K562 (cell line): ENCODE results near the gene LEUTX. TPM values are rescaled to one million over a fixed set of nuclear protein-coding genes. Genes with fewer than 3 reads are reported as not detected.

Source experiments
- ATAC-seq: fragments of 200-7000 bp; cut with Tn5 transposase; 3 replicates; pipeline ENCODE4 v1.9.1; 2020; ENCODE audit warnings: moderate library complexity
- BruUV-seq: library from RNA; stranded (reverse); fragments of 400-500 nt; replicated peaks from 2 replicates; lab custom pipeline; 2021; lab: Mats Ljungman, UMichigan
- CTCF ChIA-PET: fragments of 300-600 bp; formaldehyde crosslinking; extraction: SDS; loops from one replicate; lab custom pipeline; 2021; ENCODE audit warnings: low intra/inter-chr PET ratio; lab: Yijun Ruan, JAX
- POLR2A ChIA-PET: fragments of 300-600, 350-650 bp; sonication (Branson Sonifier 250); formaldehyde crosslinking; extraction: SDS; loops from one replicate; lab custom pipeline; 2021; ENCODE audit warnings: antibody characterized with exemption, inconsistent platforms; lab: Yijun Ruan, JAX
- DNase-seq, 4 experiments: peaks; one replicate each; pipeline versions ENCODE4 v3.0.0 to v3.0.0-alpha.2; 2011 to 2018; ENCODE audit warnings: low spot score in 3 of 4, mixed read lengths in 3 of 4; ENCODE audit errors: extremely low read depth in 1 of 4
- FAIRE-seq: peaks from 2 replicates; lab custom pipeline; 2011; peaks lifted over from hg19 to GRCh38; lab: Jason Lieb, UNC
- H2AFZ ChIP-seq: 2 replicates; pipeline ENCODE4 v1.6.0; 2011; ENCODE audit warnings: low read depth, low read length, control low read depth, inconsistent platforms
- H3K27ac ChIP-seq: fragments of 200-600 bp; 3 replicates; pipeline ENCODE4 v1.8.0; 2011; ENCODE audit warnings: low read depth, mild to moderate bottlenecking, control low read depth, inconsistent platforms, low read length, moderate library complexity, mixed read lengths; ENCODE audit errors: extremely low read depth
- H3K27me3 ChIP-seq, 2 experiments: fragments of 300-600 bp in 1 of 2; 2 replicates in 1 of 2; 3 replicates in 1 of 2; pipeline versions ENCODE4 v1.6.0 to v1.8.0; 2011; ENCODE audit warnings: inconsistent platforms in 2 of 2, low read length in 2 of 2, mild to moderate bottlenecking in 1 of 2, mixed read lengths in 1 of 2, moderate library complexity in 1 of 2; ENCODE audit not compliant: control insufficient read depth in 2 of 2, insufficient read depth in 2 of 2
- H3K36me3 ChIP-seq: fragments of 300-600 bp; 3 replicates; pipeline ENCODE4 v1.8.0; 2011; ENCODE audit warnings: mild to moderate bottlenecking, low read length, inconsistent platforms; ENCODE audit not compliant: control insufficient read depth, insufficient read depth
- H3K4me1 ChIP-seq, 2 experiments: fragments of 200-600 bp in 1 of 2; replicated peaks in 1 of 2; 2 replicates in 1 of 2; 3 replicates in 1 of 2; pipeline versions ENCODE4 v1.5.1 to v1.8.0; 2011; ENCODE audit warnings: inconsistent platforms in 2 of 2, low read length in 2 of 2, mild to moderate bottlenecking in 1 of 2, mixed read lengths in 1 of 2, moderate library complexity in 1 of 2; ENCODE audit not compliant: control insufficient read depth in 2 of 2, insufficient read depth in 2 of 2
- H3K4me2 ChIP-seq: 2 replicates; pipeline ENCODE4 v1.6.1; 2011; ENCODE audit warnings: low read length, control low read depth, inconsistent platforms, mixed read lengths; ENCODE audit not compliant: insufficient read depth
- H3K4me3 ChIP-seq: fragments of 200-600 bp; sonication (generic), shearing (Covaris generic); 2 replicates; pipeline ENCODE4 v1.5.1; 2016; ENCODE audit warnings: control low read depth, inconsistent platforms
- H3K79me2 ChIP-seq: fragments of 200-600 bp; 3 replicates; pipeline ENCODE4 v1.8.0; 2011; ENCODE audit warnings: low read length, inconsistent platforms; ENCODE audit not compliant: control insufficient read depth, insufficient read depth
- H3K9ac ChIP-seq, 2 experiments: 2 replicates each; pipeline versions ENCODE4 v1.6.0 to v1.6.1; 2011; ENCODE audit warnings: low read depth in 2 of 2, low read length in 2 of 2, control low read depth in 1 of 2, inconsistent platforms in 1 of 2, mild to moderate bottlenecking in 1 of 2, mixed read lengths in 1 of 2; ENCODE audit not compliant: insufficient read depth in 1 of 2
- H3K9me1 ChIP-seq: one replicate; pipeline ENCODE4 v1.6.0; 2011; ENCODE audit warnings: inconsistent platforms, mild to moderate bottlenecking, low read length, moderate library complexity; ENCODE audit not compliant: control insufficient read depth, insufficient read depth
- H3K9me3 ChIP-seq: replicated peaks from 2 replicates; pipeline ENCODE4 v1.5.1; 2011; ENCODE audit warnings: low read depth, low read length, inconsistent platforms; ENCODE audit not compliant: control insufficient read depth, insufficient read depth
- H4K20me1 ChIP-seq: replicated peaks from 2 replicates; pipeline ENCODE4 v1.6.1; 2011; ENCODE audit warnings: low read length, inconsistent platforms, mixed read lengths; ENCODE audit not compliant: control insufficient read depth, insufficient read depth
- GMEB1 ChIP-seq: fragments of 250-450 bp; sonication (Bioruptor Pico); IDR thresholded peaks from 2 replicates; pipeline ENCODE4 v1.4.0; 2020; ENCODE audit warnings: mild to moderate bottlenecking
- MBD2 ChIP-seq: sonication (generic); IDR thresholded peaks from 2 replicates; pipeline ENCODE4 v1.6.1; 2016; ENCODE audit warnings: low read depth, borderline replicate concordance
- MEF2D ChIP-seq: conservative IDR thresholded peaks from 2 replicates; pipeline ENCODE4 v1.6.1; 2016; ENCODE audit warnings: low read depth, missing genetic modification characterization, missing compliant biosample characterization
- MEIS2 ChIP-seq: fragments of 450-650 bp; IDR thresholded peaks from 2 replicates; pipeline ENCODE4 v1.6.1; 2014; ENCODE audit warnings: mild to moderate bottlenecking; ENCODE audit not compliant: partially characterized antibody
- NRF1 ChIP-seq, 2 experiments: fragments of 450-650 bp; IDR thresholded peaks in 1 of 2; conservative IDR thresholded peaks in 1 of 2; 2 replicates each; pipeline ENCODE4 v1.6.1; 2014; ENCODE audit warnings: mild to moderate bottlenecking in 2 of 2
- POU5F1 ChIP-seq: fragments of 150-350 bp; IDR thresholded peaks from 2 replicates; pipeline ENCODE4 v1.6.1; 2014; ENCODE audit warnings: borderline replicate concordance, low read length, low read depth, mild to moderate bottlenecking; ENCODE audit not compliant: partially characterized antibody
- ZMIZ1 ChIP-seq, 2 experiments: fragments of 150-350 bp in 1 of 2; IDR thresholded peaks; 2 replicates each; pipeline ENCODE4 v1.6.1; 2012 to 2016; ENCODE audit warnings: low read depth in 2 of 2, low read length in 2 of 2, mild to moderate bottlenecking in 1 of 2, moderate library complexity in 1 of 2
- ZNF24 ChIP-seq: fragments of 450-650 bp; IDR thresholded peaks from 2 replicates; pipeline ENCODE4 v1.6.1; 2016
- ZNF445 ChIP-seq: fragments of 250-450 bp; sonication (Bioruptor Pico); IDR thresholded peaks from 2 replicates; pipeline ENCODE4 v1.4.0; 2020; ENCODE audit warnings: low read depth, mild to moderate bottlenecking, moderate library complexity
- ZNF740 ChIP-seq, 3 experiments: fragments of 200-800 bp in 1 of 3; sonication (Bioruptor generic) in 1 of 3; sonication (generic) in 1 of 3; formaldehyde crosslinking in 1 of 3; IDR thresholded peaks; 2 replicates each; pipeline versions ENCODE4 v1.6.1 to v1.8.0; 2016 to 2022; ENCODE audit warnings: mild to moderate bottlenecking in 2 of 3, missing compliant biosample characterization in 2 of 3, missing genetic modification characterization in 2 of 3, missing genetic modification reagents in 1 of 3
- WGBS: fragments of 100-300 bp; shearing (Covaris generic); methylation state at CpG from one replicate; pipeline ENCODE4 v1.1.6; 2016; ENCODE audit warnings: low coverage, mixed read lengths; ENCODE audit not compliant: insufficient coverage; ENCODE audit errors: missing lambda C conversion rate; 5-methylcytosine and 5-hydroxymethylcytosine counted together
- in situ Hi-C: fragments of 300-500 bp; cut with MboI; formaldehyde crosslinking; loops from 4 replicates; pipeline ENCODE4 v1.15.0; 2018; ENCODE audit warnings: inconsistent platforms, mixed read lengths
- intact Hi-C: fragments of 100-400 bp; cut with micrococcal nuclease; formaldehyde crosslinking; loops from 2 replicates; pipeline ENCODE4 v1.14.2; 2022
- polyA plus RNA-seq, 8 experiments: library from polyadenylated mRNA; depleted of rRNA in 4 of 8; stranded (reverse) in 5 of 8; unstranded in 3 of 8; fragments of >200 nt; fragmentation: Nextera tagmentation in 2 of 8; fragmentation: Illumina TruSeq in 1 of 8; extraction: Ambion mirVana in 2 of 8; extraction: Trizol in 1 of 8; gene quantifications; 2 replicates each; pipeline versions ENCODE4 v1.2.1 to v1.2.3, GENCODE V29; 2011 to 2014; ENCODE audit warnings: inconsistent platforms in 1 of 8, missing spikeins in 1 of 8
- total RNA-seq, 7 experiments: library from RNA; depleted of rRNA in 6 of 7; stranded (reverse); fragments of >200 nt in 6 of 7; fragmentation: Illumina TruSeq in 2 of 7; extraction: Trizol in 2 of 7; gene quantifications; 2 replicates each; pipeline versions ENCODE4 v1.2.1 to v1.2.3, GENCODE V29; 2011 to 2021; ENCODE audit warnings: low replicate concordance in 1 of 7

The LEUTX gene
- total and polyA plus RNA-seq, 9 of the 15 experiments (the other 6 are each of a cell fraction or from before 2014, with no cell fraction given) = not detected

- H3K9me1 ChIP-seq = peaks cover 7% of the 10 kb centered on the region
- H2AFZ ChIP-seq = peak overlapping the region; percentile 64
- peaks cover 22 to 31% of the 10 kb centered on the region in 2 experiments for H3K4me1 ChIP-seq
- no peak overlapping the region; the same call in 1 of the 2 replicates for H3K4me3 ChIP-seq
- TF ChIP-seq ZNF740 (CRISPR knock-in tag; IDR thresholded peaks at IDR 0.05) (peak; percentile 52; the same call in 1 of the 2 replicates), ZNF740 (tag; IDR thresholded peaks at IDR 0.05) (no peak), POU5F1 (peak; percentile 23), MBD2 (no peak), NRF1 (conservative IDR thresholded peaks at IDR 0.05 in 1 of 2, IDR thresholded peaks at IDR 0.05 in 1 of 2) (peak; percentile 99), GMEB1 (CRISPR knock-in tag) (peak; percentile 35; the same call in 1 of the 2 replicates), ZNF445 (no peak), ZMIZ1 (IDR thresholded peaks at IDR 0.05; ENCODE audit: low read depth in 2 of 2, low read length in 2 of 2) (no peak), ZNF24 (0 out of 2 replicates have a peak, but pooled peaks have one; percentile 40), MEF2D (0 out of 2 replicates have a peak, but pooled peaks have one; percentile 24), MEIS2 (peak; percentile 97)
- ChIA-PET POLR2A (interaction anchor here (0.6 to 1.8 kb wide), 7 partner anchors 8 to 398 kb away, joined by 3 to 17 read pairs (median 4); partner anchors contain the start of gene RPS16), CTCF (interaction anchor here (0.6 kb wide), 1 partner anchor 10 kb away, joined by 4 read pairs; no protein-coding TSS in a partner anchor)
- in situ Hi-C loops (no loop called here), intact Hi-C loops (no loop called here)
- H3K36me3 ChIP-seq = peaks cover 89% of the 10 kb centered on the region
- 36% methylated on average over 19 of the region's 19 CpGs for WGBS
- 0 out of 4 replicates have a peak overlapping the region, but pooled peaks of 1 of the 2 experiments have one; percentile 29 for H3K9ac ChIP-seq
- no peak for ATAC-seq
- peaks cover 13% of the 10 kb centered on the region for H4K20me1 ChIP-seq
- peak overlapping the region; percentile 72; the same call in 1 of the 2 replicates for H3K4me2 ChIP-seq
- no peaks in the 10 kb centered on the region for H3K27me3 ChIP-seq
- BruUV-seq = no TSS peak
- peaks cover 30% of the 10 kb centered on the region for H3K79me2 ChIP-seq
- peak overlapping the region; percentile 76; the same call in 2 of the 3 replicates for H3K27ac ChIP-seq
- peak; percentile 98 for FAIRE-seq
- no peak for DNase-seq
- H3K9me3 ChIP-seq = no peaks in the 10 kb centered on the region
Observed at GRCh38 chr19:39834287-39834841, 55.7 kb downstream of the LEUTX start.
